ENCODE results near the gene DYNC1H1. TPM values are rescaled to one million over a fixed set of nuclear protein-coding genes. Genes with fewer than 3 reads are reported as not detected.

Gene DYNC1H1
- total RNA-seq, 1 donor from 2014 or later, result 591 TPM

DNA sequence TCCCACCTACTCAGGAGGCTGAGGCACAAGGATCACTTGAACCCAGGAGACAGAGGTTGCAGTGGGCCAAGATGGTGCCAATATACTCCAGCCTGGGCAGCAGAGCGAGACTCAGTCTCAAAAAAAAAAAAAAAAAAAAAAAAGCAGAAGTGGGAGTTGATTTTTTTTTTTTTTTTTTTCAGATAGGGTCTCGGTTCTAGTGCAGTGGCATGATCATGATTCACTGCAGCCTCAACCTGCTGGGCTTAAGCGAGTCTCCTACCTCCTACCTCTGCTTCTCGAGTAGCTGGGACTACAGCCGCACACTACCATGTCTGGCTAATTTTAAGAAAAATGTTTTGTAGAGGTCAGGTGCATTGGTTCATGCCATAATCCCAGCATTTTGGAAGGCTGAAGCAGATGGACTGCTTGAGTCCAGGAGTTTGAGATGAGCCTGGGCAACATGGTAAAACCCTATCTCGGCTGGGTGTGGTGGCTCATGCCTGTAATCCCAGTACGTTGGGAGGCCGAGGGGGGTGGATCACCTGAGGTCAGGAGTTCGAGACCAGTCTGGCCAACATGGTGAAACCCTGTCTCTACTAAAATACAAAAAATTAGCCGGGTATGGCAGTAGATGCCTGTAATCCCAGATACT is 138.8 kb downstream of the DYNC1H1 start:
- DNase-seq (ENCODE audit: low read depth) (no peak), FAIRE-seq (no peak)
- no peak overlapping the region for H3K27ac Mint-ChIP-seq (ENCODE audit: unreplicated experiment)
- no peaks in the 10 kb centered on the region for H3K36me3 ChIP-seq (ENCODE audit: insufficient read depth, low read length)
- peaks cover 2% of the 10 kb centered on the region for H3K27me3 Mint-ChIP-seq (ENCODE audit: low read depth, unreplicated experiment)
- H3K27me3 ChIP-seq (ENCODE audit: insufficient read depth, low read length), result no peaks in the 10 kb centered on the region
- TF ChIP-seq EZH2 (IDR thresholded peaks at IDR 0.05; ENCODE audit: insufficient read depth, low read length) (no peak), CTCF (IDR thresholded peaks at IDR 0.05; ENCODE audit: insufficient read depth, low read depth, low read length) (no peak)
- no peaks in the 10 kb centered on the region for H3K36me3 Mint-ChIP-seq (ENCODE audit: low read depth, unreplicated experiment)
- H3K9me3 ChIP-seq (ENCODE audit: insufficient read depth, low read depth, low read length), result no peaks in the 10 kb centered on the region
- H3K4me1 Mint-ChIP-seq (ENCODE audit: low read depth, unreplicated experiment), result no peaks in the 10 kb centered on the region
- no peaks in the 10 kb centered on the region for H3K4me1 ChIP-seq (ENCODE audit: insufficient read depth, low read length)
- no peak overlapping the region for H3K4me3 Mint-ChIP-seq (ENCODE audit: unreplicated experiment)
- no peak overlapping the region for H3K4me2 ChIP-seq (ENCODE audit: low read length)
- H3K9me3 Mint-ChIP-seq (ENCODE audit: unreplicated experiment), result peaks cover 5% of the 10 kb centered on the region
- H3K4me3 ChIP-seq (ENCODE audit: insufficient read depth, low read depth, low read length), result no peak overlapping the region
- no peak overlapping the region for H3K27ac ChIP-seq (ENCODE audit: low read depth, low read length)
- no peak overlapping the region for H3K9ac ChIP-seq (ENCODE audit: low read length)
- no peaks in the 10 kb centered on the region for H4K20me1 ChIP-seq (ENCODE audit: insufficient read depth, low read length)
- H3K79me2 ChIP-seq (ENCODE audit: insufficient read depth, low read length), result no peaks in the 10 kb centered on the region
- H2AFZ ChIP-seq (ENCODE audit: low read depth, low read length), result no peak overlapping the region

- TF ChIP-seq CTCF (IDR thresholded peaks at IDR 0.05; ENCODE audit: insufficient read depth, low read depth, low read length) (no peak), EZH2 (IDR thresholded peaks at IDR 0.05; ENCODE audit: insufficient read depth, low read length) (no peak)
- no peaks in the 10 kb centered on the region for H3K79me2 ChIP-seq (ENCODE audit: insufficient read depth, low read length)
- H3K9me3 Mint-ChIP-seq (ENCODE audit: unreplicated experiment), result peaks cover 10% of the 10 kb centered on the region
- no peak overlapping the region for H3K27ac ChIP-seq (ENCODE audit: low read depth, low read length)
- no peaks in the 10 kb centered on the region for H3K4me1 Mint-ChIP-seq (ENCODE audit: low read depth, unreplicated experiment)
- H3K27me3 ChIP-seq (ENCODE audit: insufficient read depth, low read length), result no peaks in the 10 kb centered on the region
- DNase-seq (ENCODE audit: low read depth) (no peak), FAIRE-seq (no peak)
- H3K4me2 ChIP-seq (ENCODE audit: low read length), result no peak overlapping the region
- H3K9me3 ChIP-seq (ENCODE audit: insufficient read depth, low read depth, low read length), result no peaks in the 10 kb centered on the region
- H3K36me3 ChIP-seq (ENCODE audit: insufficient read depth, low read length), result no peaks in the 10 kb centered on the region
- peaks cover 2% of the 10 kb centered on the region for H3K27me3 Mint-ChIP-seq (ENCODE audit: low read depth, unreplicated experiment)
- no peak overlapping the region for H3K9ac ChIP-seq (ENCODE audit: low read length)
- no peaks in the 10 kb centered on the region for H4K20me1 ChIP-seq (ENCODE audit: insufficient read depth, low read length)
- no peak overlapping the region for H3K27ac Mint-ChIP-seq (ENCODE audit: unreplicated experiment)
- no peaks in the 10 kb centered on the region for H3K4me1 ChIP-seq (ENCODE audit: insufficient read depth, low read length)
- H3K4me3 ChIP-seq (ENCODE audit: insufficient read depth, low read depth, low read length), result no peak overlapping the region
- H3K4me3 Mint-ChIP-seq (ENCODE audit: unreplicated experiment), result no peak overlapping the region
- H3K36me3 Mint-ChIP-seq (ENCODE audit: low read depth, unreplicated experiment), result peaks cover 4% of the 10 kb centered on the region
- H2AFZ ChIP-seq (ENCODE audit: low read depth, low read length), result no peak overlapping the region
Measured at GRCh38 chr14:102105369-102105768, 141.0 kb downstream of the DYNC1H1 start.

Other genes starting within 250 kb of the DYNC1H1 start
- 98.7 and 102 TPM in 2 replicates for gene PPP2R5C, start 202.9 kb upstream of the DYNC1H1 start, total RNA-seq
- gene HSP90AA1, start 122.5 kb downstream of the DYNC1H1 start, total RNA-seq, result 352 and 428 TPM in 2 replicates
- gene WDR20, start 175.3 kb downstream of the DYNC1H1 start, total RNA-seq, result 22.4 and 23.6 TPM in 2 replicates

All from astrocyte (in vitro differentiated cells and primary cell).